OCI-LY7 (cell line): ENCODE data around the gene CTNNBL1. TPM values are rescaled to one million over a fixed set of nuclear protein-coding genes. Genes with fewer than 3 reads are reported as not detected.

ENCODE experiments used
- BruUV-seq: library from RNA; stranded (reverse); fragments of 400-500 nt; replicated peaks from 2 replicates; lab custom pipeline; 2021; lab: Mats Ljungman, UMichigan
- CTCF ChIA-PET: fragments of 300-600 bp; sonication (Branson Sonifier 250); formaldehyde crosslinking; loops from one replicate; lab custom pipeline; 2022; ENCODE audit warnings: antibody characterized with exemption; ENCODE audit not compliant: unreplicated experiment; lab: Charles Lee
- POLR2A ChIA-PET: fragments of 300-600 bp; sonication (Branson Sonifier 250); formaldehyde crosslinking; loops from one replicate; lab custom pipeline; 2022; ENCODE audit warnings: antibody characterized with exemption; lab: Charles Lee
- DNase-seq: peaks from one replicate; pipeline ENCODE4 v3.0.0-alpha.2; 2015; ENCODE audit warnings: low spot score
- H2AFZ ChIP-seq: fragments of 200-600 bp; sonication (generic), shearing (Covaris generic); 2 replicates; pipeline ENCODE4 v1.6.1; 2014; ENCODE audit warnings: mild to moderate bottlenecking, antibody characterized with exemption, low read length, moderate library complexity
- H3K27ac ChIP-seq: fragments of 200-600 bp; sonication (generic); 2 replicates; pipeline ENCODE4 v1.5.1; 2014; ENCODE audit warnings: mixed run types, low read depth, mild to moderate bottlenecking, moderate library complexity, low read length, inconsistent platforms; ENCODE audit not compliant: poor library complexity, severe bottlenecking
- H3K36me3 ChIP-seq: fragments of 200-600 bp; sonication (generic); 2 replicates; pipeline ENCODE4 v1.6.1; 2014; ENCODE audit warnings: mild to moderate bottlenecking, antibody characterized with exemption, low read length, moderate library complexity, mixed read lengths; ENCODE audit not compliant: insufficient read depth
- H3K4me1 ChIP-seq: fragments of 200-600 bp; sonication (generic); 2 replicates; pipeline ENCODE4 v1.5.1; 2014; ENCODE audit warnings: mild to moderate bottlenecking, low read length; ENCODE audit not compliant: insufficient read depth, poor library complexity, severe bottlenecking
- H3K4me2 ChIP-seq: fragments of 200-600 bp; sonication (generic); 2 replicates; pipeline ENCODE4 v1.6.1; 2014; ENCODE audit warnings: mild to moderate bottlenecking, low read length
- H3K4me3 ChIP-seq: fragments of 200-600 bp; sonication (generic); 2 replicates; pipeline ENCODE4 v1.5.1; 2014; ENCODE audit warnings: mild to moderate bottlenecking, low read depth, low read length; ENCODE audit not compliant: poor library complexity, severe bottlenecking
- H3K79me2 ChIP-seq: fragments of 200-600 bp; sonication (generic); 2 replicates; pipeline ENCODE4 v1.6.1; 2016; ENCODE audit warnings: low read depth, mild to moderate bottlenecking, low read length, moderate library complexity, mixed read lengths; ENCODE audit not compliant: insufficient read depth
- H3K9me2 ChIP-seq: fragments of 200-600 bp; sonication (generic); 2 replicates; pipeline ENCODE4 v1.6.1; 2016; ENCODE audit warnings: mild to moderate bottlenecking, low read length, mixed read lengths; ENCODE audit not compliant: insufficient read depth
- H3K9me3 ChIP-seq: fragments of 200-600 bp; sonication (generic); 2 replicates; pipeline ENCODE4 v1.6.1; 2014; ENCODE audit warnings: mild to moderate bottlenecking, mixed run types, low read length, mixed read lengths
- H4K20me1 ChIP-seq: fragments of 200-600 bp; sonication (generic); 2 replicates; pipeline ENCODE4 v1.6.1; 2014; ENCODE audit warnings: mild to moderate bottlenecking, antibody characterized with exemption, low read length, moderate library complexity, mixed read lengths; ENCODE audit not compliant: insufficient read depth
- CTCF ChIP-seq: fragments of 200-600 bp; sonication (generic); conservative IDR thresholded peaks from 2 replicates; pipeline ENCODE4 v1.5.1; 2014; ENCODE audit warnings: mild to moderate bottlenecking, antibody characterized with exemption, low read length, moderate library complexity, mixed read lengths
- EZH2phosphoT487 ChIP-seq: fragments of 200-600 bp; sonication (generic); IDR thresholded peaks from 2 replicates; pipeline ENCODE4 v1.6.1; 2018; ENCODE audit warnings: low read depth, borderline replicate concordance, mild to moderate bottlenecking, mixed run types, antibody characterized with exemption, low read length, moderate library complexity, mixed read lengths
- intact Hi-C: fragments of 100-400 bp; cut with micrococcal nuclease; formaldehyde crosslinking; loops from one replicate; pipeline ENCODE4 v1.10.0; 2022; ENCODE audit not compliant: unreplicated experiment
- total RNA-seq, 2 experiments: library from RNA; depleted of rRNA in 1 of 2; stranded (reverse); fragments of >200 nt in 1 of 2; shearing (Covaris generic) in 1 of 2; gene quantifications; 2 replicates each; pipeline ENCODE4 v1.2.3, GENCODE V29; 2014 to 2022

Gene CTNNBL1
- total RNA-seq, 2 experiments from 2014 or later, result 38.0 to 90.0 TPM

GRCh38 chr20:37737826-37738420, 44.1 kb downstream of the CTNNBL1 start:
- no peak overlapping the region for H3K4me2 ChIP-seq
- DNase-seq, result peak; percentile 5
- POLR2A ChIA-PET, result interaction anchor here (1.1 kb wide), 1 partner anchor 25 kb away, joined by 3 read pairs; no protein-coding TSS in a partner anchor
- no peaks in the 10 kb centered on the region for H3K79me2 ChIP-seq
- intact Hi-C loops, result no loop called here
- H3K9me2 ChIP-seq, result no peaks in the 10 kb centered on the region
- no peaks in the 10 kb centered on the region for H3K9me3 ChIP-seq
- no peak overlapping the region for H2AFZ ChIP-seq
- no peak for TF ChIP-seq CTCF
- TF ChIP-seq EZH2phosphoT487, result no peak
- no peak overlapping the region for H3K27ac ChIP-seq
- no peaks in the 10 kb centered on the region for H4K20me1 ChIP-seq
- BruUV-seq, result no TSS peak
- no peak overlapping the region for H3K4me3 ChIP-seq
- H3K36me3 ChIP-seq, result peaks cover 59% of the 10 kb centered on the region
- no peaks in the 10 kb centered on the region for H3K4me1 ChIP-seq
- CTCF ChIA-PET, result interaction anchor here (1.0 kb wide), 1 partner anchor 16 kb away, joined by 3 read pairs; no protein-coding TSS in a partner anchor

- Histone ChIP-seq H2AFZ (no peak overlapping the region), H3K36me3 (peaks cover 38% of the 10 kb centered on the region), H3K4me2 (no peak overlapping the region), H3K9me3 (no peaks in the 10 kb centered on the region), H3K27ac (no peak overlapping the region), H3K4me1 (peaks cover 20% of the 10 kb centered on the region), H4K20me1 (no peaks in the 10 kb centered on the region), H3K9me2 (no peaks in the 10 kb centered on the region), H3K79me2 (no peaks in the 10 kb centered on the region), H3K4me3 (no peak overlapping the region)
- intact Hi-C loops, result no loop called here
- CTCF ChIA-PET, result no interaction called here
- TF ChIP-seq EZH2phosphoT487 (no peak), CTCF (no peak)
- DNase-seq, result no peak
- POLR2A ChIA-PET, result no interaction called here
- BruUV-seq, result no TSS peak
These were observed 47.2 kb downstream of the CTNNBL1 start for GRCh38 chr20:37741055-37741454.

GRCh38 chr20:37741570-37741969, 47.7 kb downstream of the CTNNBL1 start:
- Histone ChIP-seq H3K4me1 (peaks cover 24% of the 10 kb centered on the region), H3K9me2 (no peaks in the 10 kb centered on the region), H4K20me1 (no peaks in the 10 kb centered on the region), H3K4me2 (no peak overlapping the region), H3K79me2 (no peaks in the 10 kb centered on the region), H2AFZ (no peak overlapping the region), H3K4me3 (no peak overlapping the region), H3K27ac (no peak overlapping the region), H3K9me3 (no peaks in the 10 kb centered on the region), H3K36me3 (peaks cover 42% of the 10 kb centered on the region)
- TF ChIP-seq CTCF, result no peak
- TF ChIP-seq EZH2phosphoT487, result no peak
- intact Hi-C loops, result no loop called here
- POLR2A ChIA-PET, result no interaction called here
- BruUV-seq, result no TSS peak
- CTCF ChIA-PET, result no interaction called here
- no peak for DNase-seq
